HepG2 (cell line): ENCODE results near the gene KLHL21. TPM values are rescaled to one million over a fixed set of nuclear protein-coding genes. Genes with fewer than 3 reads are reported as not detected.

Source experiments
- ERF ChIP-seq: IDR thresholded peaks from 2 replicates; pipeline ENCODE4 v1.6.1; 2018; ENCODE audit warnings: missing biosample characterization, missing genetic modification reagents
- FOXP1 ChIP-seq, 2 experiments: fragments of 450-650 bp in 1 of 2; IDR thresholded peaks; 2 replicates each; pipeline ENCODE4 v1.6.1; 2017 to 2018; ENCODE audit warnings: antibody characterized with exemption in 1 of 2
- HES4 ChIP-seq: sonication (generic); formaldehyde crosslinking; IDR thresholded peaks from 2 replicates; pipeline ENCODE4 v1.9.0; 2021; ENCODE audit warnings: mild to moderate bottlenecking, missing genetic modification reagents, borderline replicate concordance
- HNRNPLL ChIP-seq: fragments of 200-400 bp; formaldehyde crosslinking; IDR thresholded peaks from 2 replicates; pipeline ENCODE4 v1.6.1; 2017; ENCODE audit warnings: mild to moderate bottlenecking, low read depth, low read length; ENCODE audit not compliant: poor library complexity, severe bottlenecking
- IRF1 ChIP-seq: sonication (generic); formaldehyde crosslinking; IDR thresholded peaks from 2 replicates; pipeline ENCODE4 v1.4.0; 2020; ENCODE audit warnings: low read depth, mild to moderate bottlenecking, missing genetic modification reagents
- IRF2 ChIP-seq: IDR thresholded peaks from 2 replicates; pipeline ENCODE4 v1.6.1; 2018; ENCODE audit warnings: missing genetic modification reagents, missing compliant biosample characterization
- IRX3 ChIP-seq: sonication (generic); formaldehyde crosslinking; IDR thresholded peaks from 2 replicates; pipeline ENCODE4 v1.8.1; 2023; ENCODE audit warnings: mild to moderate bottlenecking, low read depth, missing genetic modification reagents, borderline replicate concordance
- NCOA2 ChIP-seq: sonication (generic); formaldehyde crosslinking; IDR thresholded peaks from 2 replicates; pipeline ENCODE4 v1.8.0; 2022; ENCODE audit warnings: inconsistent platforms
- NFYC ChIP-seq: IDR thresholded peaks from 2 replicates; pipeline ENCODE4 v1.6.1; 2016; ENCODE audit warnings: missing genetic modification reagents, missing compliant biosample characterization
- NR2F6 ChIP-seq, 2 experiments: IDR thresholded peaks; 2 replicates each; pipeline ENCODE4 v1.6.1; 2016; ENCODE audit warnings: antibody characterized with exemption in 1 of 2, mild to moderate bottlenecking in 1 of 2
- RFXANK ChIP-seq: IDR thresholded peaks from 2 replicates; pipeline ENCODE4 v1.6.1; 2016
- RXRA ChIP-seq: sonication (generic); formaldehyde crosslinking; IDR thresholded peaks from 2 replicates; pipeline ENCODE4 v1.5.1; 2020; ENCODE audit warnings: missing genetic modification reagents
- SP1 ChIP-seq, 2 experiments: fragments of 450-650 bp in 1 of 2; sonication (generic) in 1 of 2; formaldehyde crosslinking in 1 of 2; IDR thresholded peaks; 2 replicates each; pipeline versions ENCODE4 v1.4.0 to v1.6.1; 2016 to 2020; ENCODE audit warnings: missing genetic modification reagents in 1 of 2
- SPEN ChIP-seq: sonication (generic); formaldehyde crosslinking; IDR thresholded peaks from 2 replicates; pipeline ENCODE4 v1.5.1; 2020; ENCODE audit warnings: low read depth, mild to moderate bottlenecking, missing genetic modification reagents
- ZNF260 ChIP-seq: sonication (generic); formaldehyde crosslinking; IDR thresholded peaks from 2 replicates; pipeline ENCODE4 v1.4.0; 2020; ENCODE audit warnings: missing genetic modification reagents, low read depth, mild to moderate bottlenecking, borderline replicate concordance
- ZNF556 ChIP-seq: sonication (generic); formaldehyde crosslinking; IDR thresholded peaks from 2 replicates; pipeline ENCODE4 v1.4.0; 2020; ENCODE audit warnings: mild to moderate bottlenecking, missing genetic modification reagents, borderline replicate concordance
- ZNF564 ChIP-seq: sonication (generic); formaldehyde crosslinking; IDR thresholded peaks from 2 replicates; pipeline ENCODE4 v1.8.1; 2023; ENCODE audit warnings: mild to moderate bottlenecking, missing genetic modification reagents
- ZNF570 ChIP-seq: sonication (generic); formaldehyde crosslinking; IDR thresholded peaks from 2 replicates; pipeline ENCODE4 v1.4.0; 2020; ENCODE audit warnings: mild to moderate bottlenecking, missing genetic modification reagents, borderline replicate concordance
- ZNF572 ChIP-seq: sonication (generic); formaldehyde crosslinking; IDR thresholded peaks from 2 replicates; pipeline ENCODE4 v1.5.1; 2020; ENCODE audit warnings: mild to moderate bottlenecking, missing genetic modification reagents
- ZNF614 ChIP-seq: IDR thresholded peaks from 2 replicates; pipeline ENCODE4 v1.6.1; 2018; ENCODE audit warnings: missing biosample characterization, missing genetic modification reagents, inconsistent platforms, borderline replicate concordance
- ZNF619 ChIP-seq: sonication (generic); formaldehyde crosslinking; IDR thresholded peaks from 2 replicates; pipeline ENCODE4 v1.4.0; 2020; ENCODE audit warnings: mild to moderate bottlenecking, missing genetic modification reagents
- ZNF737 ChIP-seq: sonication (generic); formaldehyde crosslinking; IDR thresholded peaks from 2 replicates; pipeline ENCODE4 v1.5.0; 2020; ENCODE audit warnings: missing genetic modification reagents, mild to moderate bottlenecking, borderline replicate concordance
- ZNF878 ChIP-seq: sonication (generic); formaldehyde crosslinking; IDR thresholded peaks from 2 replicates; pipeline ENCODE4 v1.8.1; 2023; ENCODE audit warnings: mild to moderate bottlenecking, missing genetic modification reagents, moderate library complexity
- ZSCAN30 ChIP-seq: sonication (generic); formaldehyde crosslinking; IDR thresholded peaks from 2 replicates; pipeline ENCODE4 v1.5.0; 2020; ENCODE audit warnings: mild to moderate bottlenecking, missing genetic modification reagents
- polyA plus RNA-seq, 8 experiments: library from polyadenylated mRNA; depleted of rRNA in 3 of 8; stranded (reverse) in 7 of 8; unstranded in 1 of 8; fragments of >200 nt; fragmentation: Illumina TruSeq in 4 of 8; extraction: Trizol in 4 of 8; gene quantifications; 2 replicates each; pipeline versions ENCODE4 v1.2.1 to v1.2.3, GENCODE V29; 2011 to 2016; ENCODE audit warnings: low read depth in 4 of 8, missing spikeins in 1 of 8, mixed read lengths in 1 of 8; ENCODE audit not compliant: insufficient read depth in 1 of 8
- total RNA-seq, 5 experiments: library from RNA; depleted of rRNA; stranded (reverse); fragments of >200 nt; fragmentation: Illumina TruSeq; extraction: Trizol; gene quantifications; 2 replicates each; pipeline ENCODE4 v1.2.3, GENCODE V29; 2016; ENCODE audit warnings: low read depth in 1 of 5
- TF ChIP-seq, protein P1 (sequence below): sonication (generic); formaldehyde crosslinking; IDR thresholded peaks from 2 replicates; pipeline ENCODE4 v1.4.0; 2020; ENCODE audit warnings: missing genetic modification reagents
- TF ChIP-seq, protein P2 (sequence below): sonication (generic); formaldehyde crosslinking; IDR thresholded peaks from 2 replicates; pipeline ENCODE4 v1.9.0; 2022; ENCODE audit warnings: missing genetic modification reagents, mild to moderate bottlenecking, borderline replicate concordance

Gene KLHL21
- total and polyA plus RNA-seq, 2 of the 13 experiments (the other 11 are each of a cell fraction or from before 2014, with no cell fraction given) = 14.8 to 25.0 TPM

GRCh38 chr1:6582370-6582769, 20.3 kb downstream of the KLHL21 start (continued):
- TF ChIP-seq ZNF737 (CRISPR knock-in tag) (no peak), FOXP1 (IDR thresholded peaks at IDR 0.05) (peak; percentile 74), FOXP1 (CRISPR knock-in tag; IDR thresholded peaks at IDR 0.05) (peak; percentile 95), SP1 (IDR thresholded peaks at IDR 0.05) (no peak), SP1 (CRISPR knock-in tag; IDR thresholded peaks at IDR 0.05) (peak; percentile 74), SPEN (CRISPR knock-in tag) (peak; percentile 62; the same call in 1 of the 2 replicates), ZNF572 (CRISPR knock-in tag) (no peak), ZNF260 (CRISPR knock-in tag) (no peak), ZSCAN30 (CRISPR knock-in tag) (no peak), ZNF878 (CRISPR knock-in tag) (0 out of 2 replicates have a peak, but pooled peaks have one; percentile 44), ZNF556 (CRISPR knock-in tag) (no peak), ERF (CRISPR knock-in tag) (peak; percentile 72; the same call in 1 of the 2 replicates), NFYC (no peak), RXRA (CRISPR knock-in tag) (peak; percentile 75; the same call in 1 of the 2 replicates), HES4 (CRISPR knock-in tag) (no peak), IRX3 (CRISPR knock-in tag) (no peak), IRF1 (CRISPR knock-in tag) (no peak), NCOA2 (CRISPR knock-in tag) (peak; percentile 66), HNRNPLL (no peak), ZNF619 (no peak), ZNF564 (CRISPR knock-in tag) (peak; percentile 67; the same call in 1 of the 2 replicates), NR2F6 (IDR thresholded peaks at IDR 0.05) (peak; percentile 49; the same call in 1 of the 2 replicates), NR2F6 (CRISPR knock-in tag; IDR thresholded peaks at IDR 0.05) (peak; percentile 84), RFXANK (no peak), ZNF614 (CRISPR knock-in tag) (peak; percentile 70; the same call in 1 of the 2 replicates), ZNF570 (CRISPR knock-in tag) (no peak), IRF2 (CRISPR knock-in tag) (peak; percentile 85)
- TF ChIP-seq, protein P1, sequence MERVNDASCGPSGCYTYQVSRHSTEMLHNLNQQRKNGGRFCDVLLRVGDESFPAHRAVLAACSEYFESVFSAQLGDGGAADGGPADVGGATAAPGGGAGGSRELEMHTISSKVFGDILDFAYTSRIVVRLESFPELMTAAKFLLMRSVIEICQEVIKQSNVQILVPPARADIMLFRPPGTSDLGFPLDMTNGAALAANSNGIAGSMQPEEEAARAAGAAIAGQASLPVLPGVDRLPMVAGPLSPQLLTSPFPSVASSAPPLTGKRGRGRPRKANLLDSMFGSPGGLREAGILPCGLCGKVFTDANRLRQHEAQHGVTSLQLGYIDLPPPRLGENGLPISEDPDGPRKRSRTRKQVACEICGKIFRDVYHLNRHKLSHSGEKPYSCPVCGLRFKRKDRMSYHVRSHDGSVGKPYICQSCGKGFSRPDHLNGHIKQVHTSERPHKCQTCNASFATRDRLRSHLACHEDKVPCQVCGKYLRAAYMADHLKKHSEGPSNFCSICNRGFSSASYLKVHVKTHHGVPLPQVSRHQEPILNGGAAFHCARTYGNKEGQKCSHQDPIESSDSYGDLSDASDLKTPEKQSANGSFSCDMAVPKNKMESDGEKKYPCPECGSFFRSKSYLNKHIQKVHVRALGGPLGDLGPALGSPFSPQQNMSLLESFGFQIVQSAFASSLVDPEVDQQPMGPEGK (CRISPR knock-in tag) = peak; percentile 80
- TF ChIP-seq, protein P2, sequence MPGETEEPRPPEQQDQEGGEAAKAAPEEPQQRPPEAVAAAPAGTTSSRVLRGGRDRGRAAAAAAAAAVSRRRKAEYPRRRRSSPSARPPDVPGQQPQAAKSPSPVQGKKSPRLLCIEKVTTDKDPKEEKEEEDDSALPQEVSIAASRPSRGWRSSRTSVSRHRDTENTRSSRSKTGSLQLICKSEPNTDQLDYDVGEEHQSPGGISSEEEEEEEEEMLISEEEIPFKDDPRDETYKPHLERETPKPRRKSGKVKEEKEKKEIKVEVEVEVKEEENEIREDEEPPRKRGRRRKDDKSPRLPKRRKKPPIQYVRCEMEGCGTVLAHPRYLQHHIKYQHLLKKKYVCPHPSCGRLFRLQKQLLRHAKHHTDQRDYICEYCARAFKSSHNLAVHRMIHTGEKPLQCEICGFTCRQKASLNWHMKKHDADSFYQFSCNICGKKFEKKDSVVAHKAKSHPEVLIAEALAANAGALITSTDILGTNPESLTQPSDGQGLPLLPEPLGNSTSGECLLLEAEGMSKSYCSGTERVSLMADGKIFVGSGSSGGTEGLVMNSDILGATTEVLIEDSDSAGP = no peak
